Measurements from ENCODE around the gene ASB18.

DNA sequence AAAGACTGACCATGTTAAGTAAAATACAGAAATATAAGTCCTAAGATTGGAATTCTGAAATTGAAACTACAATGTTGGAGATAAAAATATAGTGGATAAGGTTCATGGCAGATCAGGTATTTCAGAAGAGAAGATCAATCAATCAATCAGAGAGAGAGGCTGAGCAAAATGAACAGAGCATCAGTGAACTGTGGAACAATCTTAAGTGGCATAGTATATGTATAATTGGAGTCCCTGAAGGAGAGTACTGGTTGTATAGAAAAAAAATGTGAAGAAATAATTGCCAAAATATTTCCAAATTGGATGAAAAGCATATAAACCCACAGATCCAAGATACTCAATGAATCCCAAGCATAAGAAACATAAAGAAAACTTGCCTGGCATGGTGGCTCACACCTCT, 35.0 kb downstream of the ASB18 start:
- TF ChIP-seq, protein P1, sequence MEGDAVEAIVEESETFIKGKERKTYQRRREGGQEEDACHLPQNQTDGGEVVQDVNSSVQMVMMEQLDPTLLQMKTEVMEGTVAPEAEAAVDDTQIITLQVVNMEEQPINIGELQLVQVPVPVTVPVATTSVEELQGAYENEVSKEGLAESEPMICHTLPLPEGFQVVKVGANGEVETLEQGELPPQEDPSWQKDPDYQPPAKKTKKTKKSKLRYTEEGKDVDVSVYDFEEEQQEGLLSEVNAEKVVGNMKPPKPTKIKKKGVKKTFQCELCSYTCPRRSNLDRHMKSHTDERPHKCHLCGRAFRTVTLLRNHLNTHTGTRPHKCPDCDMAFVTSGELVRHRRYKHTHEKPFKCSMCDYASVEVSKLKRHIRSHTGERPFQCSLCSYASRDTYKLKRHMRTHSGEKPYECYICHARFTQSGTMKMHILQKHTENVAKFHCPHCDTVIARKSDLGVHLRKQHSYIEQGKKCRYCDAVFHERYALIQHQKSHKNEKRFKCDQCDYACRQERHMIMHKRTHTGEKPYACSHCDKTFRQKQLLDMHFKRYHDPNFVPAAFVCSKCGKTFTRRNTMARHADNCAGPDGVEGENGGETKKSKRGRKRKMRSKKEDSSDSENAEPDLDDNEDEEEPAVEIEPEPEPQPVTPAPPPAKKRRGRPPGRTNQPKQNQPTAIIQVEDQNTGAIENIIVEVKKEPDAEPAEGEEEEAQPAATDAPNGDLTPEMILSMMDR (IDR thresholded peaks at IDR 0.05) = no peak
- no peak for TF ChIP-seq POLR2A (IDR thresholded peaks at IDR 0.05)
